Neural cell (in vitro differentiated cells): Measurements from ENCODE around the gene LMF2. TPM values are rescaled to one million over a fixed set of nuclear protein-coding genes. Genes with fewer than 3 reads are reported as not detected.

Experiments
- H2AFZ ChIP-seq: fragments of 200-600, 300-800 bp; sonication (generic), shearing (Covaris generic); 2 replicates; pipeline ENCODE4 v1.6.0; 2014; ENCODE audit warnings: low read depth, mild to moderate bottlenecking, antibody characterized with exemption, low read length, moderate library complexity
- H3F3A ChIP-seq: fragments of 200-600 bp; shearing (Covaris generic); 2 replicates; pipeline ENCODE4 v1.6.1; 2016; ENCODE audit warnings: mild to moderate bottlenecking, moderate library complexity, mixed read lengths, antibody characterized with exemption, low read length; ENCODE audit not compliant: insufficient read depth, poor library complexity, severe bottlenecking
- H3K27ac ChIP-seq: fragments of 200-600, 300-800 bp; sonication (generic), shearing (Covaris generic); 2 replicates; pipeline ENCODE4 v1.5.1; 2014; ENCODE audit warnings: mild to moderate bottlenecking, low read length, moderate library complexity
- H3K27me3 ChIP-seq: fragments of 300-800, 200-600 bp; sonication (generic), shearing (Covaris generic); 2 replicates; pipeline ENCODE4 v1.6.0; 2014; ENCODE audit warnings: mild to moderate bottlenecking, low read depth, low read length, moderate library complexity; ENCODE audit not compliant: insufficient read depth
- H3K36me3 ChIP-seq: fragments of 300-800, 200-600 bp; sonication (generic), shearing (Covaris generic); 2 replicates; pipeline ENCODE4 v1.5.1; 2014; ENCODE audit warnings: mild to moderate bottlenecking, antibody characterized with exemption, low read length, moderate library complexity; ENCODE audit not compliant: insufficient read depth
- H3K4me2 ChIP-seq: fragments of 300-800, 200-600 bp; sonication (generic), shearing (Covaris generic); 2 replicates; pipeline ENCODE4 v1.6.0; 2014; ENCODE audit warnings: mild to moderate bottlenecking, low read length
- H3K4me3 ChIP-seq: fragments of 300-800, 200-600 bp; sonication (generic), shearing (Covaris generic); 2 replicates; pipeline ENCODE4 v1.5.1; 2014; ENCODE audit warnings: mild to moderate bottlenecking, low read length, moderate library complexity
- H3K79me2 ChIP-seq: fragments of 200-600 bp; shearing (Covaris generic); replicated peaks from 2 replicates; pipeline ENCODE4 v1.6.0; 2014; ENCODE audit warnings: mild to moderate bottlenecking, low read length, moderate library complexity; ENCODE audit not compliant: insufficient read depth
- H3K9ac ChIP-seq: fragments of 300-800, 200-600 bp; sonication (generic), shearing (Covaris generic); 2 replicates; pipeline ENCODE4 v1.6.1; 2016; ENCODE audit warnings: mild to moderate bottlenecking, low read length, mixed read lengths
- H3K9me2 ChIP-seq: fragments of 200-600 bp; shearing (Covaris generic); 2 replicates; pipeline ENCODE4 v1.6.1; 2016; ENCODE audit warnings: mild to moderate bottlenecking, low read length, mixed read lengths; ENCODE audit not compliant: insufficient read depth
- H3K9me3 ChIP-seq: fragments of 200-600, 300-800 bp; sonication (generic), shearing (Covaris generic); 2 replicates; pipeline ENCODE4 v1.6.1; 2016; ENCODE audit warnings: mild to moderate bottlenecking, mixed run types, low read length, moderate library complexity, mixed read lengths
- H4K20me1 ChIP-seq: fragments of 200-600 bp; shearing (Covaris generic); 2 replicates; pipeline ENCODE4 v1.6.1; 2016; ENCODE audit warnings: mild to moderate bottlenecking, mixed run types; ENCODE audit not compliant: insufficient read depth
- EP300 ChIP-seq: fragments of 450-650 bp; conservative IDR thresholded peaks from 2 replicates; pipeline ENCODE4 v1.6.1; 2014; ENCODE audit warnings: antibody characterized with exemption, mild to moderate bottlenecking, moderate library complexity; ENCODE audit not compliant: poor library complexity, severe bottlenecking
- EZH2 ChIP-seq: fragments of 200-600, 300-800 bp; shearing (Covaris generic), sonication (generic); IDR thresholded peaks from 2 replicates; pipeline ENCODE4 v1.6.1; 2014; ENCODE audit warnings: antibody characterized with exemption, low read length, borderline replicate concordance, mild to moderate bottlenecking; ENCODE audit not compliant: insufficient read depth, poor library complexity, severe bottlenecking
- MXI1 ChIP-seq: fragments of 450-650 bp; conservative IDR thresholded peaks from 2 replicates; pipeline ENCODE4 v1.6.1; 2014; ENCODE audit warnings: antibody characterized with exemption, mild to moderate bottlenecking; ENCODE audit not compliant: poor library complexity, severe bottlenecking
- POLR2AphosphoS5 ChIP-seq: IDR thresholded peaks from 2 replicates; pipeline ENCODE4 v1.6.1; 2012
- RAD21 ChIP-seq: fragments of 450-650 bp; conservative IDR thresholded peaks from 2 replicates; pipeline ENCODE4 v1.6.1; 2014; ENCODE audit warnings: antibody characterized with exemption, mild to moderate bottlenecking, moderate library complexity
- SMC3 ChIP-seq: fragments of 450-650 bp; conservative IDR thresholded peaks from 2 replicates; pipeline ENCODE4 v1.6.1; 2014; ENCODE audit warnings: antibody characterized with exemption, mild to moderate bottlenecking, moderate library complexity; ENCODE audit not compliant: poor library complexity
- TAF1 ChIP-seq: IDR thresholded peaks from 2 replicates; pipeline ENCODE4 v1.6.1; 2012; ENCODE audit warnings: low read depth
- polyA plus RNA-seq: library from polyadenylated mRNA; depleted of rRNA; stranded (reverse); fragments of >200 nt; gene quantifications from 2 replicates; pipeline ENCODE4 v1.2.3, GENCODE V29; 2014
- TF ChIP-seq, protein P1 (sequence below): IDR thresholded peaks from 2 replicates; pipeline ENCODE4 v1.6.1; 2012; ENCODE audit warnings: borderline replicate concordance
- TF ChIP-seq, protein P2 (sequence below): fragments of 450-650 bp; IDR thresholded peaks from 2 replicates; pipeline ENCODE4 v1.5.1; 2014; ENCODE audit warnings: antibody characterized with exemption, mild to moderate bottlenecking, moderate library complexity; ENCODE audit not compliant: poor library complexity, severe bottlenecking

Gene LMF2
- polyA plus RNA-seq, 1 donor from 2014 or later = 76.5 TPM

DNA sequence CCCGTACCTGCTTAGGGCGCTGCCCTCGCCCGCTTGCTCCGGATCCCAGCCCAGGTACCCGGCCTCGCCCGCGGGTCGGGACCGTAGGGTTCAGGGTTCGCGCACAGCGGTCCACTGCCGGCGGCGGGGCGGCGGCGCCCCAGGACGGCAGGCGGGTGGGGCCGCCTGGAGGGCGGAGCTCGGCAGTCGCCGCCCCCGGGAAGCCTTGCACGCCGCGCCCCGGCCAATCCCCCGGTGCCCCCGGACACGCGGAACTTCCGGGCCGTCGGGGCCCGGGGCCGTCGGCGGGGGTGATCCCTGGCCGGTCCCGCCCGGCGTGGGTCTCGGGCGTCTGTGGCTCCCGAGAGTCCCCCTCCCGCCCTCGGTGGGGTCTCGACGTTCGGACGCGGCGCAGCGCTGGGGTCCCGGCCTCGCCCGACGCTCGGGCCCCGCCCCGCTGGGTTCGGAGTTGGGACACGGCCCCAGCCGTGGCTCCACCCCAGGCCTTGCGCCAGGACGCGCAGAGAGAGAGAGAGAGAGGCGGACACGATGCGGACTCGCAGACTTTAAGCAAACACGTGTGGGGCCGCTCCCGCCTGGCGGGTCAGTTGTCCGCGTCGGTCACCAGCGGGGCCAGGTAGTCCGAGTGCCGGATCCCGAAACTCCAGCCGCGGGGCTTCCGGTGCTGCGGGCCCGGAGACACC, 22.5 kb upstream of the LMF2 start, which contains the start of gene TYMP:
Gene TYMP, minus strand, starts transcription at position 116 of the 683 bp plus-strand sequence. CDS start 303 bp downstream, outside the sequence.
- no peaks in the 10 kb centered on the region for H3K79me2 ChIP-seq
- H2AFZ ChIP-seq = no peak within 1 kb of the TSS
- H3F3A ChIP-seq = no peaks in the 10 kb centered on the region
- TF ChIP-seq, protein P1, sequence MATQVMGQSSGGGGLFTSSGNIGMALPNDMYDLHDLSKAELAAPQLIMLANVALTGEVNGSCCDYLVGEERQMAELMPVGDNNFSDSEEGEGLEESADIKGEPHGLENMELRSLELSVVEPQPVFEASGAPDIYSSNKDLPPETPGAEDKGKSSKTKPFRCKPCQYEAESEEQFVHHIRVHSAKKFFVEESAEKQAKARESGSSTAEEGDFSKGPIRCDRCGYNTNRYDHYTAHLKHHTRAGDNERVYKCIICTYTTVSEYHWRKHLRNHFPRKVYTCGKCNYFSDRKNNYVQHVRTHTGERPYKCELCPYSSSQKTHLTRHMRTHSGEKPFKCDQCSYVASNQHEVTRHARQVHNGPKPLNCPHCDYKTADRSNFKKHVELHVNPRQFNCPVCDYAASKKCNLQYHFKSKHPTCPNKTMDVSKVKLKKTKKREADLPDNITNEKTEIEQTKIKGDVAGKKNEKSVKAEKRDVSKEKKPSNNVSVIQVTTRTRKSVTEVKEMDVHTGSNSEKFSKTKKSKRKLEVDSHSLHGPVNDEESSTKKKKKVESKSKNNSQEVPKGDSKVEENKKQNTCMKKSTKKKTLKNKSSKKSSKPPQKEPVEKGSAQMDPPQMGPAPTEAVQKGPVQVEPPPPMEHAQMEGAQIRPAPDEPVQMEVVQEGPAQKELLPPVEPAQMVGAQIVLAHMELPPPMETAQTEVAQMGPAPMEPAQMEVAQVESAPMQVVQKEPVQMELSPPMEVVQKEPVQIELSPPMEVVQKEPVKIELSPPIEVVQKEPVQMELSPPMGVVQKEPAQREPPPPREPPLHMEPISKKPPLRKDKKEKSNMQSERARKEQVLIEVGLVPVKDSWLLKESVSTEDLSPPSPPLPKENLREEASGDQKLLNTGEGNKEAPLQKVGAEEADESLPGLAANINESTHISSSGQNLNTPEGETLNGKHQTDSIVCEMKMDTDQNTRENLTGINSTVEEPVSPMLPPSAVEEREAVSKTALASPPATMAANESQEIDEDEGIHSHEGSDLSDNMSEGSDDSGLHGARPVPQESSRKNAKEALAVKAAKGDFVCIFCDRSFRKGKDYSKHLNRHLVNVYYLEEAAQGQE = no peak
- TF ChIP-seq, protein P2, sequence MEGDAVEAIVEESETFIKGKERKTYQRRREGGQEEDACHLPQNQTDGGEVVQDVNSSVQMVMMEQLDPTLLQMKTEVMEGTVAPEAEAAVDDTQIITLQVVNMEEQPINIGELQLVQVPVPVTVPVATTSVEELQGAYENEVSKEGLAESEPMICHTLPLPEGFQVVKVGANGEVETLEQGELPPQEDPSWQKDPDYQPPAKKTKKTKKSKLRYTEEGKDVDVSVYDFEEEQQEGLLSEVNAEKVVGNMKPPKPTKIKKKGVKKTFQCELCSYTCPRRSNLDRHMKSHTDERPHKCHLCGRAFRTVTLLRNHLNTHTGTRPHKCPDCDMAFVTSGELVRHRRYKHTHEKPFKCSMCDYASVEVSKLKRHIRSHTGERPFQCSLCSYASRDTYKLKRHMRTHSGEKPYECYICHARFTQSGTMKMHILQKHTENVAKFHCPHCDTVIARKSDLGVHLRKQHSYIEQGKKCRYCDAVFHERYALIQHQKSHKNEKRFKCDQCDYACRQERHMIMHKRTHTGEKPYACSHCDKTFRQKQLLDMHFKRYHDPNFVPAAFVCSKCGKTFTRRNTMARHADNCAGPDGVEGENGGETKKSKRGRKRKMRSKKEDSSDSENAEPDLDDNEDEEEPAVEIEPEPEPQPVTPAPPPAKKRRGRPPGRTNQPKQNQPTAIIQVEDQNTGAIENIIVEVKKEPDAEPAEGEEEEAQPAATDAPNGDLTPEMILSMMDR = no peak
- no peak for TF ChIP-seq EP300
- no peak for TF ChIP-seq RAD21
- TF ChIP-seq EZH2 = no peak
- TF ChIP-seq POLR2AphosphoS5 = no peak
- no peak for TF ChIP-seq SMC3
- TF ChIP-seq MXI1 = no peak
- TF ChIP-seq TAF1 = no peak
- H3K4me2 ChIP-seq = no peak within 1 kb of the TSS
- no peaks in the 10 kb centered on the region for H3K9me2 ChIP-seq
- peak within 1 kb of the TSS; percentile 57 for H3K4me3 ChIP-seq
- H4K20me1 ChIP-seq = no peaks in the 10 kb centered on the region
- peaks cover 34% of the 10 kb centered on the region for H3K27me3 ChIP-seq
- H3K9me3 ChIP-seq = no peaks in the 10 kb centered on the region
- no peak within 1 kb of the TSS for H3K9ac ChIP-seq
- H3K27ac ChIP-seq = no peak within 1 kb of the TSS
- H3K36me3 ChIP-seq = no peaks in the 10 kb centered on the region

DNA sequence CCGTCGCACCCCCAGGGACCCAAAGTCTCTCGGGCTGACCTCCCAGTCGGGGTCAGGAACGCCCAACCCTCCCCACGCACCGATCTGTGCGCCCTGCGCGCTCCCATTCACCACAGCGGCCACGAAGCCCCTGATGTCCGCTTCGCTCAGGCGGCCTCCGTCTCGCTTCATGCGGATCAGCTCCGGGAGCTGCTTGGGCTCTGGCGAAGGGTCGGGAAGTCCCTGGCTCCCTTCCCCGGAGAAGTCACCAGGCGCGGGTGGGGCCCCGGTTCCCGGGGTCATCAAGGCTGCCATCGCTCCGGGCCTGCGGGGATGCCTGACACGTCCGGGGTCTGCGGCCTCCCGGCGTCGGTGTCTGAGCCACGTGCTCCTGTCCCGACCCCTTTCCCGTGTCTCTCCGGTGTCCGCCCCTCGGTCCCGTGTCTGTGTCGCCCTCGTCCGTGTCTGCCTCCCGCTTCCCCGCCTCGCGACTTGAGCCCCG, 22.0 kb upstream of the LMF2 start:
- TF ChIP-seq, protein P2 = no peak
- TF ChIP-seq MXI1 = no peak
- TF ChIP-seq SMC3 = no peak
- TF ChIP-seq, protein P1 = no peak
- TF ChIP-seq RAD21 = no peak
- TF ChIP-seq POLR2AphosphoS5 = no peak
- no peak for TF ChIP-seq EP300
- TF ChIP-seq TAF1 = no peak
- H3K4me3 ChIP-seq = no peak overlapping the region
- no peak overlapping the region for H3K4me2 ChIP-seq
- no peak overlapping the region for H2AFZ ChIP-seq
- H3K9me2 ChIP-seq = no peaks in the 10 kb centered on the region
- H3F3A ChIP-seq = no peaks in the 10 kb centered on the region
- H3K27ac ChIP-seq = no peak overlapping the region
- H3K9ac ChIP-seq = no peak overlapping the region
- H3K79me2 ChIP-seq = no peaks in the 10 kb centered on the region
- no peaks in the 10 kb centered on the region for H3K36me3 ChIP-seq
- H3K27me3 ChIP-seq = peaks cover 34% of the 10 kb centered on the region
- H4K20me1 ChIP-seq = no peaks in the 10 kb centered on the region
- H3K9me3 ChIP-seq = no peaks in the 10 kb centered on the region
